H9 (cell line): Measurements from ENCODE around the gene LRCOL1. TPM values are rescaled to one million over a fixed set of nuclear protein-coding genes. Genes with fewer than 3 reads are reported as not detected.

Source experiments
- DNase-seq: peaks from one replicate; pipeline ENCODE4 v3.0.0-alpha.2; 2017
- H2AFZ ChIP-seq: one replicate; pipeline ENCODE4 v1.6.1; 2013; ENCODE audit warnings: mild to moderate bottlenecking, low read length, control low read depth, moderate library complexity
- H2AK5ac ChIP-seq: 2 replicates; pipeline ENCODE4 v1.6.1; 2013; ENCODE audit warnings: low read length, control low read depth, mixed read lengths; ENCODE audit not compliant: insufficient read length
- H2BK120ac ChIP-seq: one replicate; pipeline ENCODE4 v1.6.1; 2013; ENCODE audit warnings: low read depth, mild to moderate bottlenecking, low read length, control low read depth, inconsistent platforms; ENCODE audit not compliant: poor library complexity, severe bottlenecking
- H2BK12ac ChIP-seq: 2 replicates; pipeline ENCODE4 v1.6.1; 2013; ENCODE audit warnings: low read length, control low read depth, mixed read lengths, low read depth; ENCODE audit not compliant: insufficient read length
- H2BK15ac ChIP-seq: 2 replicates; pipeline ENCODE4 v1.6.1; 2013; ENCODE audit warnings: low read depth, low read length, control low read depth
- H2BK20ac ChIP-seq: one replicate; pipeline ENCODE4 v1.6.1; 2013; ENCODE audit warnings: low read depth, mild to moderate bottlenecking, low read length, control low read depth, inconsistent platforms; ENCODE audit not compliant: poor library complexity, severe bottlenecking
- H2BK5ac ChIP-seq: 2 replicates; pipeline ENCODE4 v1.6.1; 2013; ENCODE audit warnings: low read length, control low read depth, mixed read lengths; ENCODE audit not compliant: insufficient read length
- H3K14ac ChIP-seq: 2 replicates; pipeline ENCODE4 v1.6.1; 2013; ENCODE audit warnings: low read length, control low read depth; ENCODE audit not compliant: insufficient read depth
- H3K18ac ChIP-seq: 2 replicates; pipeline ENCODE4 v1.6.1; 2013; ENCODE audit warnings: low read depth, mild to moderate bottlenecking, mixed read lengths, low read length, control low read depth; ENCODE audit not compliant: insufficient read length
- H3K23ac ChIP-seq: 2 replicates; pipeline ENCODE4 v1.6.1; 2013; ENCODE audit warnings: low read length, control low read depth, mixed read lengths, low read depth; ENCODE audit not compliant: insufficient read length
- H3K23me2 ChIP-seq: 2 replicates; pipeline ENCODE4 v1.6.1; 2013; ENCODE audit warnings: low read depth, mild to moderate bottlenecking, mixed read lengths, low read length, control low read depth; ENCODE audit not compliant: insufficient read length, poor library complexity, severe bottlenecking
- H3K27ac ChIP-seq: 2 replicates; pipeline ENCODE4 v1.5.1; 2013; ENCODE audit warnings: low read length, control low read depth, mixed read lengths, low read depth; ENCODE audit not compliant: insufficient read length
- H3K27me3 ChIP-seq: 2 replicates; pipeline ENCODE4 v1.6.1; 2013; ENCODE audit warnings: low read length, control low read depth, inconsistent platforms; ENCODE audit not compliant: insufficient read depth
- H3K4ac ChIP-seq: 2 replicates; pipeline ENCODE4 v1.6.1; 2013; ENCODE audit warnings: low read depth, mild to moderate bottlenecking, control low read depth, inconsistent platforms, low read length, moderate library complexity
- H3K4me1 ChIP-seq: 2 replicates; pipeline ENCODE4 v1.6.1; 2013; ENCODE audit warnings: low read length, control low read depth, inconsistent platforms; ENCODE audit not compliant: insufficient read depth
- H3K4me2 ChIP-seq: 2 replicates; pipeline ENCODE4 v1.6.1; 2013; ENCODE audit warnings: low read length, control low read depth, mixed read lengths; ENCODE audit not compliant: insufficient read length, insufficient read depth
- H3K56ac ChIP-seq: 2 replicates; pipeline ENCODE4 v1.6.1; 2013; ENCODE audit warnings: low read depth, mild to moderate bottlenecking, mixed read lengths, low read length, control low read depth; ENCODE audit not compliant: insufficient read length
- H3K79me1 ChIP-seq: 2 replicates; pipeline ENCODE4 v1.6.1; 2013; ENCODE audit warnings: low read depth, mild to moderate bottlenecking, moderate library complexity, low read length, control low read depth, inconsistent platforms; ENCODE audit not compliant: insufficient read depth, poor library complexity, severe bottlenecking
- H3K79me2 ChIP-seq: 2 replicates; pipeline ENCODE4 v1.6.1; 2013; ENCODE audit warnings: low read length, control low read depth, inconsistent platforms; ENCODE audit not compliant: insufficient read depth
- H3K9ac ChIP-seq: 2 replicates; pipeline ENCODE4 v1.6.1; 2013; ENCODE audit warnings: low read length, control low read depth, mixed read lengths; ENCODE audit not compliant: insufficient read length; ENCODE audit errors: extremely low read depth
- H3K9me3 ChIP-seq: one replicate; pipeline ENCODE4 v1.6.1; 2013; ENCODE audit warnings: low read depth, low read length, inconsistent platforms; ENCODE audit not compliant: control insufficient read depth
- H3T11ph ChIP-seq: one replicate; pipeline ENCODE4 v1.6.1; 2013; ENCODE audit warnings: mild to moderate bottlenecking, low read length, control low read depth, inconsistent platforms
- H4K20me1 ChIP-seq: one replicate; pipeline ENCODE4 v1.6.1; 2013; ENCODE audit not compliant: control insufficient read depth, insufficient read length, insufficient read depth
- H4K5ac ChIP-seq: 2 replicates; pipeline ENCODE4 v1.6.1; 2013; ENCODE audit warnings: low read depth, mild to moderate bottlenecking, mixed read lengths, low read length, control low read depth; ENCODE audit not compliant: insufficient read length
- H4K8ac ChIP-seq: replicated peaks from 2 replicates; pipeline ENCODE4 v1.6.1; 2013; ENCODE audit warnings: low read length, control low read depth, mixed read lengths, low read depth; ENCODE audit not compliant: insufficient read length
- H4K91ac ChIP-seq: 2 replicates; pipeline ENCODE4 v1.6.1; 2013; ENCODE audit warnings: low read depth, mild to moderate bottlenecking, moderate library complexity, mixed read lengths, low read length, control low read depth; ENCODE audit not compliant: insufficient read length
- H3K27ac Mint-ChIP-seq, 3 experiments: 2 replicates in 2 of 3; 3 replicates in 1 of 3; pipeline ENCODE4 v1.8.0; 2020 to 2021; ENCODE audit warnings: mixed read lengths in 3 of 3, mild to moderate bottlenecking in 1 of 3, moderate library complexity in 1 of 3
- H3K27me3 Mint-ChIP-seq: 2 replicates; pipeline ENCODE4 v1.8.0; 2021; ENCODE audit warnings: low read depth, mild to moderate bottlenecking, moderate library complexity, mixed read lengths
- H3K36me3 Mint-ChIP-seq, 3 experiments: 2 replicates in 2 of 3; 3 replicates in 1 of 3; pipeline ENCODE4 v1.8.0; 2020 to 2021; ENCODE audit warnings: low read depth in 3 of 3, mixed read lengths in 3 of 3; ENCODE audit not compliant: insufficient read depth in 1 of 3
- H3K4me1 Mint-ChIP-seq, 2 experiments: 2 replicates each; pipeline ENCODE4 v1.8.0; 2020; ENCODE audit warnings: mixed read lengths in 2 of 2
- H3K4me3 Mint-ChIP-seq, 2 experiments: 2 replicates in 1 of 2; 3 replicates in 1 of 2; pipeline ENCODE4 v1.8.0; 2020 to 2021; ENCODE audit warnings: mild to moderate bottlenecking in 2 of 2, mixed read lengths in 2 of 2, moderate library complexity in 1 of 2
- H3K9me3 Mint-ChIP-seq, 2 experiments: 2 replicates in 1 of 2; 3 replicates in 1 of 2; pipeline ENCODE4 v1.8.0; 2020; ENCODE audit warnings: mild to moderate bottlenecking in 2 of 2, mixed read lengths in 2 of 2, moderate library complexity in 1 of 2
- WGBS: extraction: QIAGEN DNeasy Blood & Tissue Kit; methylation state at CpG from one replicate; pipeline ENCODE4 v1.1.7; 2013; ENCODE audit warnings: missing lambda C conversion rate, low lambda C conversion rate, mixed read lengths; ENCODE audit not compliant: insufficient read length; ENCODE audit errors: extremely low coverage; 5-methylcytosine and 5-hydroxymethylcytosine counted together
- total RNA-seq: library from RNA; stranded (reverse); gene quantifications from 2 replicates; pipeline ENCODE4 v1.2.1, GENCODE V29; 2021
- TF ChIP-seq, protein P1 (sequence below): fragments of 200-600 bp; sonication (generic); conservative IDR thresholded peaks from 3 replicates; pipeline ENCODE4 v1.8.0; 2021; ENCODE audit warnings: antibody characterized with exemption, mild to moderate bottlenecking

Gene LRCOL1
- total RNA-seq, 1 experiment from 2014 or later, result not detected

DNA sequence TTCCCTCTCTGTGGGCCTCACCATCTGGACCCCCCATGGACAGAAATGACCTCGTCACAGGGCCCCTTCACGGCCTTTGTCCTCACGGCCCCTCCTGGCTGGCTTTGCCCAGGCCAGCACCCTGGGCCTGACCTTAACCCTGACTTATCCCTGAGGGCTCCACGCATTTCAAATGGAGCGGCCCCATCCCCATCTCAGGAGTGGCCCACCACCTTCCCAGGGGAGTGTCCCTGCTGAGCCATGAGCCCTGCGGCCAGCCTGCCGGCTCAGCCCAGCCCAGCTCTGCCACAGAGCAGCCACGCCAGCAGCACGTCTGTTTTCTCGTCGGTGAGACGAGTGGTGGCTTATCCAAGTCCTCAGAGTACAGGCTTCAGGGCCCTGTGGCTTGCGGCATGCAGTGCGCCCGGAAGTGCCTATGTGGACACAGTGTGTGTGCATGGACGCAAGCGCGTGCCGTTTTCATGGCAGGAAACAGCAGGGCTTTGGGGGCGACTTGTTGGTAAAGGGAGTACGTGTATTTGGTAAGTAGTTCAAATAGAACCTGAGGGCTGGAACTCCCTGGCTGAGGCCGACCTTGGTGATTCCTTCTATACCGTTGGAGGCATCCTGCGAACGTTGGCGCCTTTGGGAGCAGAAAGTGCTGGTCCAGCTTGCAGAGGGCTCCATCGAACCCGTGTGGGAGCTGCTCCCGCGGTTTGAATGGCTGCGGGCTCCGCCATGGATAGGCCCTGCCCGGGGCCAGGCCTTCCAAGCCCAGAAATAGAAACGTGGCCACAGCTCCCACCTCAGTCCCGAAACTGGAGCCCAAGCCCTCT is 52.1 kb downstream of the LRCOL1 start:
- Histone ChIP-seq H3K14ac (no peak overlapping the region), H4K8ac (no peak overlapping the region), H3K79me1 (peaks cover 5% of the 10 kb centered on the region), H2BK5ac (no peak overlapping the region), H4K91ac (no peak overlapping the region), H2AFZ (no peak overlapping the region), H3K4ac (no peak overlapping the region), H3K56ac (no peak overlapping the region), H4K5ac (no peak overlapping the region), H3K79me2 (peaks cover 4% of the 10 kb centered on the region; the same call in 1 of the 2 replicates), H3K27me3 (peaks cover 4% of the 10 kb centered on the region; the same call in 1 of the 2 replicates), H4K20me1 (no peaks in the 10 kb centered on the region), H3K9me3 (no peaks in the 10 kb centered on the region), H2BK15ac (no peak overlapping the region), H2AK5ac (no peak overlapping the region), H3K23me2 (peaks cover 4% of the 10 kb centered on the region), H3K9ac (no peak overlapping the region), H2BK20ac (no peak overlapping the region), H2BK120ac (no peak overlapping the region), H3K18ac (no peak overlapping the region), H3K23ac (no peak overlapping the region), H3K27ac (no peak overlapping the region), H2BK12ac (no peak overlapping the region), H3T11ph (no peak overlapping the region), H3K4me1 (no peaks in the 10 kb centered on the region), H3K4me2 (no peak overlapping the region)
- TF ChIP-seq, protein P1, sequence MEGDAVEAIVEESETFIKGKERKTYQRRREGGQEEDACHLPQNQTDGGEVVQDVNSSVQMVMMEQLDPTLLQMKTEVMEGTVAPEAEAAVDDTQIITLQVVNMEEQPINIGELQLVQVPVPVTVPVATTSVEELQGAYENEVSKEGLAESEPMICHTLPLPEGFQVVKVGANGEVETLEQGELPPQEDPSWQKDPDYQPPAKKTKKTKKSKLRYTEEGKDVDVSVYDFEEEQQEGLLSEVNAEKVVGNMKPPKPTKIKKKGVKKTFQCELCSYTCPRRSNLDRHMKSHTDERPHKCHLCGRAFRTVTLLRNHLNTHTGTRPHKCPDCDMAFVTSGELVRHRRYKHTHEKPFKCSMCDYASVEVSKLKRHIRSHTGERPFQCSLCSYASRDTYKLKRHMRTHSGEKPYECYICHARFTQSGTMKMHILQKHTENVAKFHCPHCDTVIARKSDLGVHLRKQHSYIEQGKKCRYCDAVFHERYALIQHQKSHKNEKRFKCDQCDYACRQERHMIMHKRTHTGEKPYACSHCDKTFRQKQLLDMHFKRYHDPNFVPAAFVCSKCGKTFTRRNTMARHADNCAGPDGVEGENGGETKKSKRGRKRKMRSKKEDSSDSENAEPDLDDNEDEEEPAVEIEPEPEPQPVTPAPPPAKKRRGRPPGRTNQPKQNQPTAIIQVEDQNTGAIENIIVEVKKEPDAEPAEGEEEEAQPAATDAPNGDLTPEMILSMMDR, result no peak
- peaks cover 0 to 6% of the 10 kb centered on the region in 2 experiments; a peak in 2 of 4 replicates for H3K4me1 Mint-ChIP-seq
- H3K4me3 Mint-ChIP-seq, result peak overlapping the region; percentile 60 to 61; a peak in 2 of 5 replicates
- H3K27me3 Mint-ChIP-seq, result peaks cover 62% of the 10 kb centered on the region
- no CpG with 5 or more reads among the region's 35 CpGs for WGBS
- H3K36me3 Mint-ChIP-seq, result peaks cover 0 to 1% (median 0%) of the 10 kb centered on the region in 3 experiments; a peak in 3 of 7 replicates
- no peaks in the 10 kb centered on the region for H3K9me3 Mint-ChIP-seq
- H3K27ac Mint-ChIP-seq, result no peak overlapping the region
- DNase-seq, result no peak
